ENCODE data around the gene KRT74.

GRCh38 chr12:52542157-52542556 is 31.5 kb downstream of the KRT74 start:
- TF ChIP-seq CTCF (IDR thresholded peaks at IDR 0.05) (no peak), POLR2AphosphoS5 (IDR thresholded peaks at IDR 0.05; ENCODE audit: low read depth, low read length) (no peak), TCF7L2 (IDR thresholded peaks at IDR 0.05; ENCODE audit: low read depth, low read length) (no peak)
- TF ChIP-seq, protein P1, sequence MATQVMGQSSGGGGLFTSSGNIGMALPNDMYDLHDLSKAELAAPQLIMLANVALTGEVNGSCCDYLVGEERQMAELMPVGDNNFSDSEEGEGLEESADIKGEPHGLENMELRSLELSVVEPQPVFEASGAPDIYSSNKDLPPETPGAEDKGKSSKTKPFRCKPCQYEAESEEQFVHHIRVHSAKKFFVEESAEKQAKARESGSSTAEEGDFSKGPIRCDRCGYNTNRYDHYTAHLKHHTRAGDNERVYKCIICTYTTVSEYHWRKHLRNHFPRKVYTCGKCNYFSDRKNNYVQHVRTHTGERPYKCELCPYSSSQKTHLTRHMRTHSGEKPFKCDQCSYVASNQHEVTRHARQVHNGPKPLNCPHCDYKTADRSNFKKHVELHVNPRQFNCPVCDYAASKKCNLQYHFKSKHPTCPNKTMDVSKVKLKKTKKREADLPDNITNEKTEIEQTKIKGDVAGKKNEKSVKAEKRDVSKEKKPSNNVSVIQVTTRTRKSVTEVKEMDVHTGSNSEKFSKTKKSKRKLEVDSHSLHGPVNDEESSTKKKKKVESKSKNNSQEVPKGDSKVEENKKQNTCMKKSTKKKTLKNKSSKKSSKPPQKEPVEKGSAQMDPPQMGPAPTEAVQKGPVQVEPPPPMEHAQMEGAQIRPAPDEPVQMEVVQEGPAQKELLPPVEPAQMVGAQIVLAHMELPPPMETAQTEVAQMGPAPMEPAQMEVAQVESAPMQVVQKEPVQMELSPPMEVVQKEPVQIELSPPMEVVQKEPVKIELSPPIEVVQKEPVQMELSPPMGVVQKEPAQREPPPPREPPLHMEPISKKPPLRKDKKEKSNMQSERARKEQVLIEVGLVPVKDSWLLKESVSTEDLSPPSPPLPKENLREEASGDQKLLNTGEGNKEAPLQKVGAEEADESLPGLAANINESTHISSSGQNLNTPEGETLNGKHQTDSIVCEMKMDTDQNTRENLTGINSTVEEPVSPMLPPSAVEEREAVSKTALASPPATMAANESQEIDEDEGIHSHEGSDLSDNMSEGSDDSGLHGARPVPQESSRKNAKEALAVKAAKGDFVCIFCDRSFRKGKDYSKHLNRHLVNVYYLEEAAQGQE (IDR thresholded peaks at IDR 0.05; ENCODE audit: insufficient read depth in 1 of 2, low read depth in 2 of 2, low read length in 1 of 2): no peak
